Measurements from ENCODE around the gene IMPA2.

Gene IMPA2

GRCh38 chr18:12010187-12010802, 29.0 kb downstream of the IMPA2 start:
- no peak overlapping the region for H3K4me3 ChIP-seq (ENCODE audit: low read depth, low read length)
- no peak for TF ChIP-seq CTCF (IDR thresholded peaks at IDR 0.05; ENCODE audit: low read depth, low read length)

- no peak overlapping the region for H3K4me3 ChIP-seq (ENCODE audit: low read depth, low read length)
- no peak for TF ChIP-seq CTCF (IDR thresholded peaks at IDR 0.05; ENCODE audit: low read depth, low read length)
Observed at GRCh38 chr18:12011199-12011956, 30.1 kb downstream of the IMPA2 start.

DNA sequence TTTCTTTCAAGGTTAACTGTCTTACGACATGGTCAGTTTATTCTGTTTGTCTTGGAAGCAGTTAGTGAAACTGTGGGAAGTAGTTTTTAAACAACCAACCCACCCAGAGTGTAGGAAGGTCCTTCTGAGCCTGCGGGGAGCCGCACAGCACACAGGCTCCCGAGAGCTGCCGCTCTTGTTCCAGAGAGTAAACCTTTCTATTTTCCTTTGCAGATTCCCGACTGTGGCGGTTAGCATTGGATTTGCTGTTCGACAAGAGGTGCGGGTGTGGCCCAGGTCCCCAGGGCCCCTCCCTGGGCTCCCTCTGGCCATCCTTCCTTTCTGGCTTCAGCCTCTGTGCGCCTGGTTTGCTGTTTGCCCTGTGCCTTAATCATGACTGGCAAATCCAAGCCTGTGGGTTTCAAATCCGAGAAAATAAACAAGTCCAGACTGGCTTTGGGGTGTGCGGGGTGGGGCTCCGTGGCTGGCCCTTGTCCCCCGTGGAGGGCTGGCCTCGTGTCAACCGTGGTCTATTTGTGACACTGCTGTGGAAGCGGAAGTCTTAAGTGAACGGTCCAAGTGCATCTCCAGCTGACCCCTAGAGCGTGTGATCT, 30.7 kb downstream of the IMPA2 start:
- TF ChIP-seq CTCF (IDR thresholded peaks at IDR 0.05; ENCODE audit: low read depth, low read length): no peak
- H3K4me3 ChIP-seq (ENCODE audit: low read depth, low read length): no peak overlapping the region

GRCh38 chr18:12012697-12013096, 31.4 kb downstream of the IMPA2 start:
- no peak for TF ChIP-seq CTCF (IDR thresholded peaks at IDR 0.05; ENCODE audit: low read depth, low read length)
- H3K4me3 ChIP-seq (ENCODE audit: low read depth, low read length): no peak overlapping the region

GRCh38 chr18:12013186-12013916, 32.0 kb downstream of the IMPA2 start:
- no peak for TF ChIP-seq CTCF (IDR thresholded peaks at IDR 0.05; ENCODE audit: low read depth, low read length)
- no peak overlapping the region for H3K4me3 ChIP-seq (ENCODE audit: low read depth, low read length)

GRCh38 chr18:12014086-12014485, 32.8 kb downstream of the IMPA2 start:
- no peak overlapping the region for H3K4me3 ChIP-seq (ENCODE audit: low read depth, low read length)
- no peak for TF ChIP-seq CTCF (IDR thresholded peaks at IDR 0.05; ENCODE audit: low read depth, low read length)
